HG03439 (cell line): ENCODE data around the gene FAM78B.

Experiments used
- ATAC-seq: cut with Tn5 transposase; IDR thresholded peaks from one replicate; pipeline ENCODE4 v1.9.1; 2021; ENCODE audit warnings: mild to moderate bottlenecking, moderate library complexity; ENCODE audit not compliant: unreplicated experiment

The FAM78B gene

GRCh38 chr1:166166698-166167571 lies at the start of gene FAM78B:
Gene FAM78B, minus strand, starts transcription at chr1:166167001. Its CDS starts 753 bp downstream, at chr1:166166248.
- peak; percentile 34 for ATAC-seq

- ATAC-seq, result no peak
These were observed 35.7 kb upstream of the FAM78B start for GRCh38 chr1:166202546-166202945.

GRCh38 chr1:166200743-166201142 lies 33.9 kb upstream of the FAM78B start:
- no peak for ATAC-seq

- ATAC-seq, result no peak
These were observed 30.8 kb upstream of the FAM78B start for GRCh38 chr1:166197597-166197996.

GRCh38 chr1:166197141-166197540 lies 30.3 kb upstream of the FAM78B start:
- no peak for ATAC-seq

- no peak for ATAC-seq
These were observed 26.4 kb upstream of the FAM78B start for GRCh38 chr1:166193057-166193698.

GRCh38 chr1:166190400-166190799 lies 23.6 kb upstream of the FAM78B start:
- ATAC-seq, result no peak

- no peak for ATAC-seq
These were observed 22.3 kb upstream of the FAM78B start for GRCh38 chr1:166189126-166189525.

- ATAC-seq, result no peak
These were observed 18.7 kb upstream of the FAM78B start for GRCh38 chr1:166185526-166185925.

GRCh38 chr1:166184897-166185296 lies 18.1 kb upstream of the FAM78B start:
- ATAC-seq, result no peak

- ATAC-seq, result no peak
These were observed 17.2 kb upstream of the FAM78B start for GRCh38 chr1:166184012-166184411.

- no peak for ATAC-seq
These were observed 15.5 kb upstream of the FAM78B start for GRCh38 chr1:166182281-166182680.

- ATAC-seq, result no peak
These were observed 9.6 kb upstream of the FAM78B start for GRCh38 chr1:166176416-166176815.

GRCh38 chr1:166175032-166175431 lies 8.2 kb upstream of the FAM78B start:
- ATAC-seq, result no peak

GRCh38 chr1:166174108-166174507 lies 7.3 kb upstream of the FAM78B start:
- no peak for ATAC-seq

GRCh38 chr1:166172106-166172505 lies 5.3 kb upstream of the FAM78B start:
- ATAC-seq, result no peak

- no peak for ATAC-seq
These were observed 3.9 kb upstream of the FAM78B start for GRCh38 chr1:166170726-166171125.

- ATAC-seq, result peak; percentile 67
These were observed 3.3 kb upstream of the FAM78B start for GRCh38 chr1:166170075-166170474.

- no peak for ATAC-seq
These were observed 2.4 kb upstream of the FAM78B start for GRCh38 chr1:166169182-166169581.

- ATAC-seq, result no peak
These were observed 748 bp upstream of the FAM78B start for GRCh38 chr1:166167572-166167925.

GRCh38 chr1:166166329-166166697 lies 488 bp downstream of the FAM78B start:
- peak; percentile 0 for ATAC-seq

- no peak for ATAC-seq
These were observed 1.0 kb downstream of the FAM78B start for GRCh38 chr1:166165661-166166328.
